Measurements from ENCODE around the gene SLC10A3.

The SLC10A3 gene

DNA sequence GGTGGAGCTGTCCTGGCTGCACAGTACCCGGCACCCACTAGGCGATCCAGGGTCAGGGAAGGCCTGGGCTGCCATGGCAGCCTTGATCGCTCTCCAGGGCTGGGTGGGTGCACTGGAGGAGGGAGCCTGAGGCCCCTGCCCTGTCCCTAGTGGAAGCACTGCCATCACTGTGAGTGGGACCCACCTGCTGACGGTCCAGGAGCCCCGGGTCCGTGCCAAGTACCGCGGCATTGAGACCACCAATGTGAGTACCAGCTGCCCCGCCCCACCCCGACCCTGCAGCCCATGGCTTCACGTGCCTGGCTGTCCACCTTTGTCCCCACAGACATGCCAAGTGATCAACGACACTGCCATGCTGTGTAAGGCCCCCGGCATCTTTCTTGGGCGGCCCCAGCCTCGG, 23.5 kb downstream of the SLC10A3 start:
- H3K27me3 Mint-ChIP-seq (ENCODE audit: low read depth, poor library complexity), result no peaks in the 10 kb centered on the region
- H3K36me3 Mint-ChIP-seq (ENCODE audit: low read depth), result peaks cover 7% of the 10 kb centered on the region
- H3K27ac Mint-ChIP-seq, result no peak overlapping the region
- TF ChIP-seq, protein P1, sequence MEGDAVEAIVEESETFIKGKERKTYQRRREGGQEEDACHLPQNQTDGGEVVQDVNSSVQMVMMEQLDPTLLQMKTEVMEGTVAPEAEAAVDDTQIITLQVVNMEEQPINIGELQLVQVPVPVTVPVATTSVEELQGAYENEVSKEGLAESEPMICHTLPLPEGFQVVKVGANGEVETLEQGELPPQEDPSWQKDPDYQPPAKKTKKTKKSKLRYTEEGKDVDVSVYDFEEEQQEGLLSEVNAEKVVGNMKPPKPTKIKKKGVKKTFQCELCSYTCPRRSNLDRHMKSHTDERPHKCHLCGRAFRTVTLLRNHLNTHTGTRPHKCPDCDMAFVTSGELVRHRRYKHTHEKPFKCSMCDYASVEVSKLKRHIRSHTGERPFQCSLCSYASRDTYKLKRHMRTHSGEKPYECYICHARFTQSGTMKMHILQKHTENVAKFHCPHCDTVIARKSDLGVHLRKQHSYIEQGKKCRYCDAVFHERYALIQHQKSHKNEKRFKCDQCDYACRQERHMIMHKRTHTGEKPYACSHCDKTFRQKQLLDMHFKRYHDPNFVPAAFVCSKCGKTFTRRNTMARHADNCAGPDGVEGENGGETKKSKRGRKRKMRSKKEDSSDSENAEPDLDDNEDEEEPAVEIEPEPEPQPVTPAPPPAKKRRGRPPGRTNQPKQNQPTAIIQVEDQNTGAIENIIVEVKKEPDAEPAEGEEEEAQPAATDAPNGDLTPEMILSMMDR (IDR thresholded peaks at IDR 0.05), result no peak
- H3K4me1 Mint-ChIP-seq, result no peaks in the 10 kb centered on the region
- H3K9me3 Mint-ChIP-seq, result peaks cover 30% of the 10 kb centered on the region
- no peak overlapping the region for H3K4me3 Mint-ChIP-seq
- no peak for DNase-seq

GRCh38 chrX:154466036-154466435, 24.4 kb downstream of the SLC10A3 start:
- H3K27ac Mint-ChIP-seq, result no peak overlapping the region
- peaks cover 38% of the 10 kb centered on the region for H3K9me3 Mint-ChIP-seq
- H3K36me3 Mint-ChIP-seq (ENCODE audit: low read depth), result peaks cover 12% of the 10 kb centered on the region
- DNase-seq, result no peak
- no peak overlapping the region for H3K4me3 Mint-ChIP-seq
- H3K27me3 Mint-ChIP-seq (ENCODE audit: low read depth, poor library complexity), result no peaks in the 10 kb centered on the region
- TF ChIP-seq, protein P1 (IDR thresholded peaks at IDR 0.05), result no peak
- no peaks in the 10 kb centered on the region for H3K4me1 Mint-ChIP-seq

DNA sequence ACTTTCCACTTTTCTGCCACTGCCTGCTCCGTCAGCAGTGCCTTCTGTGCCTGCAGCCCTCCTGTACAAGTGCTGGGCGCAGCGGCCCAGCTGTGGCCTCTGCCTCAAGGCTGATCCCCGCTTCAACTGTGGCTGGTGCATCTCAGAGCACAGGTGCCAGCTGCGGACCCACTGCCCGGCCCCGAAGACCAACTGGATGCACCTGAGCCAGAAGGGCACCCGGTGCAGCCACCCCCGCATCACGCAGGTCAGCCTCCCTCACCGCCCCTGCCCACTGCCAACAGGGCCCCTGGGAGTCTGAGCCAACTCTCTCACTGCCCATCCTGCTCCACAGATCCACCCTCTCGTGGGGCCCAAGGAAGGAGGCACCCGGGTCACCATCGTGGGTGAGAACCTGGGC, 24.8 kb downstream of the SLC10A3 start:
- peaks cover 12% of the 10 kb centered on the region for H3K36me3 Mint-ChIP-seq (ENCODE audit: low read depth)
- no peaks in the 10 kb centered on the region for H3K4me1 Mint-ChIP-seq
- H3K9me3 Mint-ChIP-seq, result peaks cover 35% of the 10 kb centered on the region
- no peak overlapping the region for H3K4me3 Mint-ChIP-seq
- H3K27me3 Mint-ChIP-seq (ENCODE audit: low read depth, poor library complexity), result no peaks in the 10 kb centered on the region
- H3K27ac Mint-ChIP-seq, result no peak overlapping the region
- TF ChIP-seq, protein P1 (IDR thresholded peaks at IDR 0.05), result no peak
- no peak for DNase-seq

DNA sequence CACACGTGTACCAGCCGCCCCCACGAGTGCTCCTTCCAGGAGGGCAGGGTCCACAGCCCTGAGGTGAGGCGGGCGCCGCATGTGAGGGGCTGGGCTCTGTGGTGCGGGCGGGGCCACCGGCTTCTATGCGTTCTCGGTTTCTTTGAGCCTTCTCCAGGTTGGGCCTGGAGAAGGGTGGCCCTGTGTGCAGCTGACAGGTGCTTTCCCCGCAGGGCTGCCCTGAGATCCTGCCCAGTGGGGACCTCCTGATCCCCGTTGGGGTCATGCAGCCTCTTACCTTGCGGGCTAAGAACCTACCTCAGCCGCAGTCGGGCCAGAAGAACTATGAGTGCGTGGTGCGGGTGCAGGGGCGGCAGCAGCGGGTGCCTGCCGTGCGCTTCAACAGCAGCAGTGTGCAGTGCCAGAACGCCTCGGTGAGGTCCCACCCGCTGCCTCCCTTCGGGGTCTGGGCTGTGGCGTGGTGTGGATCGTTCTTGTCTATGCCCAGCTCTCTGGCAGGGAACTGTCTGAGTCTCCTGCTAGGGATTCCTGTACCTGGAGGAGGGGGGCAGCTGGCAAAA, 25.5 kb downstream of the SLC10A3 start:
- H3K27me3 Mint-ChIP-seq (ENCODE audit: low read depth, poor library complexity), result no peaks in the 10 kb centered on the region
- DNase-seq, result no peak
- peaks cover 29% of the 10 kb centered on the region for H3K9me3 Mint-ChIP-seq
- H3K4me3 Mint-ChIP-seq, result no peak overlapping the region
- H3K36me3 Mint-ChIP-seq (ENCODE audit: low read depth), result peaks cover 12% of the 10 kb centered on the region
- H3K4me1 Mint-ChIP-seq, result peaks cover 5% of the 10 kb centered on the region
- H3K27ac Mint-ChIP-seq, result no peak overlapping the region
- TF ChIP-seq, protein P1 (IDR thresholded peaks at IDR 0.05), result no peak

DNA sequence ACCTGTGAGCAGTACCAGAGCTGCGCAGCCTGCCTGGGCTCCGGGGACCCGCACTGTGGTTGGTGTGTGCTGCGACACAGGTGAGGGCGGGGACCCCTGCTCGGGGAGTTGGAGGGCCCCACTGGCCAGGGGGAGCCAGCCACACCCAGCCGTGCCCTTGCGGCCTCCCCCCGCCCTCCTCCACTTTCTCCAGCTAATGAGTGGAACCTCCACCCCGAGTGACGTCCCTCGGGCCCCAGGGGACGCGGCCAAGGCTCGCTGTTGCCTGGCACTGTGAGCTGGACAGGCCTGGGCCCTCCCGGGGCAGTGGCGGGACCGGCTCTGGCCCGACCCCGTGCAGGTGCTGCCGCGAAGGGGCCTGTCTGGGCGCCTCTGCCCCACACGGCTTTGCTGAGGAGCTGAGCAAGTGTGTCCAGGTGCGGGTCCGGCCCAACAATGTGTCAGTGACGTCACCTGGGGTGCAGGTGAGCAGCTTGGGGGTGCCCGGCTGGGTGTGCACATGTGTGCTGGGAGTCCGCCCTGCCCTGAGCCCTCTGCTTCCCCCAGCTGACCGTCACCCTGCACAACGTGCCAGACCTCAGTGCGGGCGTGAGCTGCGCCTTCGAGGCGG, 26.7 kb downstream of the SLC10A3 start:
- TF ChIP-seq, protein P1 (IDR thresholded peaks at IDR 0.05), result no peak
- peaks cover 7% of the 10 kb centered on the region for H3K4me1 Mint-ChIP-seq
- peaks cover 12% of the 10 kb centered on the region for H3K36me3 Mint-ChIP-seq (ENCODE audit: low read depth)

DNA sequence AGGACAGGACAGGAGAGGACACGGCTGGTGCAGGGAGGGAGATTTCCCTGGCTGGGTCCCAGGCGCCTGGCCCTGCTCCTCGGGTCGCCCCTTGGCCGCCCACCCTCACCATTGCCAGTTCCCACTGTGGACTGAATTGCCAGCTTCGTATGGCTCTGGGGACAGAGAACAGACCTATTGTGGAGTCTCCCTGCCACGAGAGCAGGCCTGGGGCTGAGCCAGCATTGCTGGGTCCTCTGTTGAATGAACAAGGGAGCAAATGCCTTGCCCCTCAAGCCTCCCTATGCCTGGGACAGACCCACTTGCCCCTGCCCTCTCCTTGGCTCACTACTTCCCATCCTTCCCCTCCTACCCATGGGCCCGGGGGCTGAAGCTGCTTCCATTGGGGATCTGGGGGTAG, 28.0 kb downstream of the SLC10A3 start:
- H3K4me1 Mint-ChIP-seq, result peaks cover 9% of the 10 kb centered on the region
- H3K27ac Mint-ChIP-seq, result no peak overlapping the region
- peaks cover 39% of the 10 kb centered on the region for H3K9me3 Mint-ChIP-seq
- H3K4me3 Mint-ChIP-seq, result no peak overlapping the region
- H3K27me3 Mint-ChIP-seq (ENCODE audit: low read depth, poor library complexity), result peaks cover under 1% of the 10 kb centered on the region
- peaks cover 14% of the 10 kb centered on the region for H3K36me3 Mint-ChIP-seq (ENCODE audit: low read depth)
- TF ChIP-seq, protein P1 (IDR thresholded peaks at IDR 0.05), result no peak
- no peak for DNase-seq

More for the DNA sequence above, 26.7 kb downstream of the SLC10A3 start:
- Mint-ChIP-seq H3K4me3 (no peak overlapping the region), H3K9me3 (peaks cover 35% of the 10 kb centered on the region), H3K27ac (no peak overlapping the region), H3K27me3 (ENCODE audit: low read depth, poor library complexity) (no peaks in the 10 kb centered on the region)
- no peak for DNase-seq

Measured in nephron progenitor cell (in vitro differentiated cells).